Trophoblast cell (in vitro differentiated cells and primary cell): ENCODE data around the gene SLC7A14.

ENCODE experiments used
- DNase-seq, 2 donors: peaks; one replicate each; pipeline ENCODE4 v3.0.0-alpha.2; 2016
- H2AFZ ChIP-seq: 2 replicates; pipeline ENCODE4 v1.6.1; 2013; ENCODE audit warnings: low read length, moderate library complexity, mild to moderate bottlenecking; ENCODE audit not compliant: insufficient read depth, poor library complexity
- H2AK5ac ChIP-seq: 2 replicates; pipeline ENCODE4 v1.6.1; 2013; ENCODE audit warnings: mild to moderate bottlenecking, low read length
- H2BK120ac ChIP-seq: 2 replicates; pipeline ENCODE4 v1.6.1; 2013; ENCODE audit warnings: low read length, mild to moderate bottlenecking, moderate library complexity; ENCODE audit not compliant: insufficient read depth, poor library complexity
- H2BK12ac ChIP-seq: 2 replicates; pipeline ENCODE4 v1.6.1; 2013; ENCODE audit warnings: mild to moderate bottlenecking, low read length, moderate library complexity
- H2BK5ac ChIP-seq: 2 replicates; pipeline ENCODE4 v1.6.1; 2013; ENCODE audit warnings: low read length, low read depth, moderate library complexity, mild to moderate bottlenecking; ENCODE audit not compliant: poor library complexity
- H3K14ac ChIP-seq: 2 replicates; pipeline ENCODE4 v1.6.1; 2013; ENCODE audit warnings: mild to moderate bottlenecking, low read length
- H3K18ac ChIP-seq: 2 replicates; pipeline ENCODE4 v1.6.1; 2013; ENCODE audit warnings: mild to moderate bottlenecking, low read length
- H3K23ac ChIP-seq: 2 replicates; pipeline ENCODE4 v1.6.1; 2013; ENCODE audit warnings: low read length
- H3K27ac ChIP-seq: 2 replicates; pipeline ENCODE4 v1.5.1; 2013; ENCODE audit warnings: low read depth, mild to moderate bottlenecking, inconsistent platforms, low read length, moderate library complexity
- H3K27me3 ChIP-seq: 2 replicates; pipeline ENCODE4 v1.6.1; 2013; ENCODE audit warnings: inconsistent platforms, mild to moderate bottlenecking, low read length, moderate library complexity; ENCODE audit not compliant: insufficient read depth
- H3K36me3 ChIP-seq, 2 experiments: 1 replicate in 1 of 2; 2 replicates in 1 of 2; pipeline ENCODE4 v1.6.1; 2013; ENCODE audit warnings: low read length in 2 of 2, mild to moderate bottlenecking in 2 of 2, moderate library complexity in 1 of 2; ENCODE audit not compliant: insufficient read depth in 2 of 2, control insufficient read depth in 1 of 2
- H3K4ac ChIP-seq: 2 replicates; pipeline ENCODE4 v1.6.1; 2013; ENCODE audit warnings: low read depth, mild to moderate bottlenecking, low read length, moderate library complexity
- H3K4me1 ChIP-seq, 2 experiments: 1 replicate in 1 of 2; 2 replicates in 1 of 2; pipeline ENCODE4 v1.6.1; 2013; ENCODE audit warnings: low read length in 2 of 2, mild to moderate bottlenecking in 2 of 2, moderate library complexity in 1 of 2; ENCODE audit not compliant: insufficient read depth in 2 of 2, control insufficient read depth in 1 of 2
- H3K4me2 ChIP-seq: 2 replicates; pipeline ENCODE4 v1.6.1; 2013; ENCODE audit warnings: inconsistent platforms, mild to moderate bottlenecking, low read length, moderate library complexity
- H3K4me3 ChIP-seq: 2 replicates; pipeline ENCODE4 v1.5.1; 2013; ENCODE audit warnings: mild to moderate bottlenecking, low read depth, low read length, inconsistent platforms
- H3K79me1 ChIP-seq: one replicate; pipeline ENCODE4 v1.6.1; 2013; ENCODE audit warnings: low read length
- H3K79me2 ChIP-seq: 2 replicates; pipeline ENCODE4 v1.6.1; 2013; ENCODE audit warnings: low read length, mild to moderate bottlenecking; ENCODE audit not compliant: control insufficient read depth, insufficient read depth, poor library complexity
- H3K9ac ChIP-seq: 2 replicates; pipeline ENCODE4 v1.6.1; 2013; ENCODE audit warnings: mild to moderate bottlenecking, low read length
- H3K9me3 ChIP-seq: 2 replicates; pipeline ENCODE4 v1.6.1; 2013; ENCODE audit warnings: low read depth, mild to moderate bottlenecking, control low read depth, inconsistent platforms, low read length; ENCODE audit not compliant: insufficient read depth
- H4K12ac ChIP-seq: 2 replicates; pipeline ENCODE4 v1.6.1; 2013; ENCODE audit warnings: low read depth, mild to moderate bottlenecking, low read length, moderate library complexity
- H4K8ac ChIP-seq: 2 replicates; pipeline ENCODE4 v1.6.1; 2013; ENCODE audit warnings: low read depth, mild to moderate bottlenecking, low read length, moderate library complexity
- H4K91ac ChIP-seq: one replicate; pipeline ENCODE4 v1.6.1; 2013; ENCODE audit warnings: low read depth, mild to moderate bottlenecking, low read length, moderate library complexity
- WGBS: extraction: QIAGEN DNeasy Blood & Tissue Kit; methylation state at CpG from one replicate; pipeline ENCODE4 v1.1.7; 2013; ENCODE audit warnings: missing lambda C conversion rate; ENCODE audit not compliant: insufficient read length, insufficient coverage; ENCODE audit errors: extremely low coverage; 5-methylcytosine and 5-hydroxymethylcytosine counted together

Gene SLC7A14

DNA sequence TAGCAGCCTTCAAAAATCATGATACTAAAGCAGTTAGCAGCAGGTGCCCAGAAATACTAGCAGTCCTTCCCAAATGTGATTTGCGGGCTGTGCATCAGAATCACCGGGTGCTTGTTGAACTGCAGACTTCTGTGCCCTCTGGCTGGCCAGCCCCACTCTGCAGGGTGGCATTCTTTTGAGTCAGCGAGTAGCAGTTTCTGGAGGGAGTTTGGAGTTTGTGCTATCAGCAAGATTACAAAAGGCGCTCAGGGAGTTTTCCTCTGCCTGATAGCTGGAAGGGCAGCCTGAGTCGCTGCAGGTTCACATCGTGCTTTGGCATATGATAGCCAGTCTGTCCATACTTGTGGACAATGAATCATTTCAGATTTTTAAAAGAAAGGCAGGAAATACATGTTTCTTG is 109.6 kb downstream of the SLC7A14 start:
- Histone ChIP-seq H2BK12ac (no peak overlapping the region), H4K8ac (no peak overlapping the region), H4K91ac (no peak overlapping the region), H3K79me2 (no peaks in the 10 kb centered on the region), H3K9ac (no peak overlapping the region), H3K18ac (no peak overlapping the region), H3K4me3 (no peak overlapping the region), H4K12ac (no peak overlapping the region), H3K4me2 (no peak overlapping the region), H3K27me3 (no peaks in the 10 kb centered on the region), H3K9me3 (no peaks in the 10 kb centered on the region), H2AFZ (no peak overlapping the region), H3K79me1 (no peaks in the 10 kb centered on the region), H2BK120ac (no peak overlapping the region), H3K14ac (no peak overlapping the region), H3K23ac (no peak overlapping the region), H2BK5ac (no peak overlapping the region), H3K4me1 (no peaks in the 10 kb centered on the region), H2AK5ac (no peak overlapping the region), H3K4ac (no peak overlapping the region), H3K27ac (no peak overlapping the region), H3K36me3 (no peaks in the 10 kb centered on the region)
- no CpG with 5 or more reads among the region's 6 CpGs for WGBS
- DNase-seq = no peak

DNA sequence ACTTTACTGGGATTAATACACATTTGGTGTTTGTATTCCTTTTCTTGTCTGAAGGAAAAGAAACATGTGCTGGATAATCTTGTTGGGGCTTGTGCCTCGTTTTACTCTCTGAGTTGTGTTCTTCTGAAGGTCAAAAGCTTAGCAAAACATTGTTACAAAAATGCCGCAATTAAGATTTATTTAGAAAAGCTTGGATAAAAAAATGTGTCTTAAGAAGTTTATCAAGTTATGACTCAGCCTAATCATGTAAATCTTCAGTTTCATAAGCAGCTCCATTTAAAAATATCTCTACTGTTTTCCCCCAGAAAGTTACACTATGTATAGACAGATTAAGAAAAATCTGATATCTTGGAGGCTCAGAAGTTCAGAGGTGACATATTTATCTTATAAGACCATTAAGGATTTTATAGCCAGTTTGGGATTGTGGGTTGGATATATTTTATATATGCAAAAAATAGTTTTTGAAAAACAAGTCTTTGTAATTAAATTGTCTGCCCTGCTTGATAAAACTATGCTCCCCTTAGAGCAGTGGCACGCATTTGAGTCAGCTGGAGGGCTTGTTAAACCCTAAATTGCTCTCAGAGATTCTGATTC is 110.7 kb downstream of the SLC7A14 start:
- no peak for DNase-seq
- Histone ChIP-seq H2BK120ac (no peak overlapping the region), H3K9ac (no peak overlapping the region), H4K91ac (no peak overlapping the region), H3K4me1 (no peaks in the 10 kb centered on the region), H3K36me3 (no peaks in the 10 kb centered on the region), H2AK5ac (no peak overlapping the region), H4K8ac (no peak overlapping the region), H2AFZ (no peak overlapping the region), H3K4ac (no peak overlapping the region), H3K27ac (no peak overlapping the region), H3K18ac (no peak overlapping the region), H3K79me2 (no peaks in the 10 kb centered on the region), H3K79me1 (no peaks in the 10 kb centered on the region), H3K4me2 (no peak overlapping the region), H3K14ac (no peak overlapping the region), H3K9me3 (no peaks in the 10 kb centered on the region), H2BK5ac (no peak overlapping the region), H2BK12ac (no peak overlapping the region), H3K4me3 (no peak overlapping the region), H3K23ac (no peak overlapping the region), H3K27me3 (no peaks in the 10 kb centered on the region), H4K12ac (no peak overlapping the region)
- no CpG with 5 or more reads among the region's 3 CpGs for WGBS

DNA sequence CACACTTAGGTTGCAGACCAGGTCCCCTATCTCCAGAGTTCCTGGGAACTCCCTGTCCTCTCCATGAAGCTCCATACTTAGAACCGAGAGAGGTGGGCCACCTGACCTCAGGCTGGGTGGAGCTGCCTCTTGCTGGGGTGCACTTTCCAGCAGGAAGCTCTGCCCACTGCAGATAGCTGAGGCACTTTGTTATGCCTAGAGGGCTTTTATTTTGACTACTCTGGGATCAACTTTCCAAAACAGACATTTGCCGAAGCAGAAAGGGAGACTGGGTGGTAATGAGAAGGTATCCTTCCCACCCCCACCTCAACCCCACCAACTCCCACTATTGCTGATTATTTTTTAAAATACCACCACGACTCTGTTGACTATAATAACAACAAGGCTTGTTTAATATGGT is 112.5 kb downstream of the SLC7A14 start:
- H4K12ac ChIP-seq = no peak overlapping the region
- WGBS = no CpG with 5 or more reads among the region's 3 CpGs
- H3K27me3 ChIP-seq = no peaks in the 10 kb centered on the region
- H2BK12ac ChIP-seq = no peak overlapping the region
- H3K14ac ChIP-seq = no peak overlapping the region
- no peaks in the 10 kb centered on the region for H3K79me1 ChIP-seq
- no peaks in the 10 kb centered on the region for H3K4me1 ChIP-seq
- no peak overlapping the region for H3K4ac ChIP-seq
- H3K18ac ChIP-seq = no peak overlapping the region
- H3K9ac ChIP-seq = no peak overlapping the region
- no peak for DNase-seq
- no peak overlapping the region for H3K27ac ChIP-seq
- no peak overlapping the region for H3K4me2 ChIP-seq
- H2BK5ac ChIP-seq = no peak overlapping the region
- no peaks in the 10 kb centered on the region for H3K9me3 ChIP-seq
- no peak overlapping the region for H3K4me3 ChIP-seq
- no peaks in the 10 kb centered on the region for H3K79me2 ChIP-seq
- no peak overlapping the region for H2AFZ ChIP-seq
- no peak overlapping the region for H3K23ac ChIP-seq
- no peak overlapping the region for H4K8ac ChIP-seq
- H3K36me3 ChIP-seq = no peaks in the 10 kb centered on the region
- no peak overlapping the region for H2BK120ac ChIP-seq
- H4K91ac ChIP-seq = no peak overlapping the region
- no peak overlapping the region for H2AK5ac ChIP-seq

DNA sequence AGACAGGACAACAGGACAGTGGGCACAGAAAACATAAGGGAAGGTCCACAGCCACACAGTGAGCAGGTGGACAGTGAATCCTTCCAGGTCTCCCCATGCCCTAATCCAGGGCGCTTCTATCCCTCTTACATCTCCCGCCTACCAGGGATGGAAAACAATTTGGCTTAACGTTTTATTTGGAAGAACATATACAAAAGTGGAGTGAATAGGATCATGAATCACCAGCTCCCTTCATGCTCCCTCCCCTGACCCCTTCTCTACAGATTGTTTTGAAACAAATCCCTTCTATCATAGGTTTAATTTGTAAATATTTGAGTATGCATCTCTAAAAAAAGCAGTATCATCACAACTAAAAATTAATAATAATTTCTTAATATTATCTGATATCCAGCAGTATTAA is 114.7 kb downstream of the SLC7A14 start:
- Histone ChIP-seq H2BK12ac (no peak overlapping the region), H3K18ac (no peak overlapping the region), H3K27ac (no peak overlapping the region), H2BK120ac (no peak overlapping the region), H4K12ac (no peak overlapping the region), H2BK5ac (no peak overlapping the region), H3K79me1 (no peaks in the 10 kb centered on the region), H3K4me1 (no peaks in the 10 kb centered on the region), H3K9ac (no peak overlapping the region), H3K9me3 (no peaks in the 10 kb centered on the region), H4K91ac (no peak overlapping the region), H2AK5ac (no peak overlapping the region), H3K14ac (no peak overlapping the region), H3K4me3 (no peak overlapping the region), H3K36me3 (no peaks in the 10 kb centered on the region), H3K23ac (no peak overlapping the region), H3K4ac (no peak overlapping the region), H2AFZ (no peak overlapping the region), H3K4me2 (no peak overlapping the region), H3K79me2 (no peaks in the 10 kb centered on the region), H3K27me3 (no peaks in the 10 kb centered on the region), H4K8ac (no peak overlapping the region)
- WGBS = no CpG with 5 or more reads among the region's 3 CpGs
- no peak for DNase-seq
